Dermis blood vessel endothelial cell (primary cell): ENCODE measurements around the gene PSG1. TPM values are rescaled to one million over a fixed set of nuclear protein-coding genes. Genes with fewer than 3 reads are reported as not detected.

Experiments
- DNase-seq: peaks from one replicate; pipeline ENCODE4 v3.0.0; 2010
- total RNA-seq: library from RNA; depleted of rRNA; stranded (reverse); fragments of >200 nt; gene quantifications from 2 replicates; pipeline ENCODE4 v1.2.3, GENCODE V29; 2014

The PSG1 gene
- total RNA-seq, 1 donor from 2014 or later, result under 0.01 TPM

DNA sequence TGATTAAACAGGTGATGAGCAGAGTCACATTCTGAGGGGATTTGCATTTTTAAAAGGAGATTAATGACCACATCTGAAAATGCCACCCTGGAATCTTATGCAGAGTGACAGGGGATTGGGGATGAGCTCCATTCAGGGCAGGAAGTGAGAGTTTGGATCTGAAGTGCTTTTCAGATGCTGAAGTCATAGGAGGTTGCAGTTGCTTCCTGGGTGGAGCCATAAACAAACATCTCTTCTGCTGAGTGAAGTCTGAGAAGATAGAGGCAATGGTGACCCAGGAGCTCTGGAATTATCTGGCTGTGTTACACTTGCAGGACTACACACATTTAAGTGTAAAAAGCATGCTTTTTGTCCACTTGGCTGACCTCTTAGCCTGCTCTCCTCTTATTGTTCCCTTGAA is 62.6 kb downstream of the PSG1 start:
- no peak for DNase-seq

Other genes starting within 250 kb of the PSG1 start
- gene PSG3, start 139.2 kb downstream of the PSG1 start, total RNA-seq, result not detected in 2 replicates
- gene PSG8, start 114.0 kb downstream of the PSG1 start, total RNA-seq, result not detected in 2 replicates
- gene PSG6, start 38.2 kb upstream of the PSG1 start, total RNA-seq, result not detected in 2 replicates
- gene PSG7, start 57.5 kb upstream of the PSG1 start, total RNA-seq, result not detected in 2 replicates
- not detected in 2 replicates for gene PSG11, start 146.8 kb upstream of the PSG1 start, total RNA-seq
- gene PSG2, start 203.0 kb upstream of the PSG1 start, total RNA-seq, result not detected in 2 replicates